Hematopoietic multipotent progenitor cell (in vitro differentiated cells): ENCODE results near the gene PLPP1. TPM values are rescaled to one million over a fixed set of nuclear protein-coding genes. Genes with fewer than 3 reads are reported as not detected.
A peak's percentile ranks its signal among the peaks of the same experiment; 100 is the strongest.

Experiments used
- DNase-seq, 3 donors: peaks; one replicate each; pipeline ENCODE4 v3.0.0-alpha.2; 2011 to 2015; ENCODE audit warnings: low read depth in 2 of 3, low spot score in 2 of 3
- total RNA-seq: library from RNA; depleted of rRNA; stranded (reverse); fragments of >200 nt; gene quantifications from one replicate; pipeline ENCODE4 v1.2.3, GENCODE V29; 2012

The PLPP1 gene
- total RNA-seq, 1 donor: 2.4 TPM

DNA sequence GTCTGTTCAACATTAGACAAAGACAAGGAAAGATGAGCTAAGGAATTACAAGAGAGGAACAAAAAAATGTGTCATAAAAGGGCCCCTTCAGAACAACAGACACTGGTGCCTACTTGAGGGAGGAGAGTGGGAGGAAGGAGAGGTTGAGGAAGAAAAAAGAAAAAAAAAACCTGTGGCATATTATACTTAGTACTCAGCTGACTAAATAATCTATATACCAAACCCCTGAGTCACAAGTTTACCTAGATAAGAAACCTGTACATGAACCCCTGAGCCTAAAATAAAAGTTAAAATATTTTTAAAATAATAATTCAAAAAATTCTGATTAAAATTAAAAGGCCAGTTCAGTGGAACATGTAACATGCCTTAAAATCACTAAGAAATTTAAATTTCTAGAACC is 119.7 kb downstream of the PLPP1 start:
- DNase-seq: no peak

DNA sequence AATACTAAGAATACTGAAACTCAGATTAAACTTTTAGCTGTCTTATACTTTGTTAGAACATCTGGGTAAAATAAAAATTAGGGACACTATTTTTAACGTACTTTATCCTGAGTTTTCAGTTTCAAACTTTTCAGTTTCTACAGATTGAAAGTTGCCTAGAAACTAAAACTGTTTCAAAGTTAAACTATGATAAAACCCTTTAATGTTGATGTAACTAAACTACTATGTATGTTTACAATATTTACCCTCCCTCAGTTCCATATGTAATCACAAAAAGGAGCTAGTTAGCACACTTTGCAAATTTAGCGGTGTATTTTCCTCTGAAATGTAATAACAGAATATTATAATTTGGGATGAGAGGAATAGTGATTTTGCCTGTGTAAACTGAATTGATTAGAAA is 121.1 kb downstream of the PLPP1 start:
- DNase-seq: no peak

DNA sequence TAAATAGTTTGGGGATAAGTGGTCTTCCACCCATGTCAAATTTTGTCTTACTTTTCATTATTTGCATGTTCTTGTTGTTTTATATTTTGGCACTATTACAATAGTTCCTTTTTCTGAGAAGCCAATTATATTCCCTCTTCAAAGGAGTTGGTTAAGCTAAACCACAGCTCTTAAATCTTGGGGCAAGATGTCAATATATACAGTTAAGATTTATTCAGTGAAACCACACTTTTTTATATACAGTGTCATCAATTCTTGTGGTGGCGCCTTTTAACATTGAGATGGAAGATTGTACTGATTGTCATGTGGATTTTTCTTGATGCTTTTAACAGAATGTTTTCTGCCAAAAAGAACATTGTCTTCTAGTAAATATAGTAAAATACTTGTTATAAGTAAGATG is 122.9 kb downstream of the PLPP1 start:
- DNase-seq: peak in 1 of 3 donors; percentile 43

DNA sequence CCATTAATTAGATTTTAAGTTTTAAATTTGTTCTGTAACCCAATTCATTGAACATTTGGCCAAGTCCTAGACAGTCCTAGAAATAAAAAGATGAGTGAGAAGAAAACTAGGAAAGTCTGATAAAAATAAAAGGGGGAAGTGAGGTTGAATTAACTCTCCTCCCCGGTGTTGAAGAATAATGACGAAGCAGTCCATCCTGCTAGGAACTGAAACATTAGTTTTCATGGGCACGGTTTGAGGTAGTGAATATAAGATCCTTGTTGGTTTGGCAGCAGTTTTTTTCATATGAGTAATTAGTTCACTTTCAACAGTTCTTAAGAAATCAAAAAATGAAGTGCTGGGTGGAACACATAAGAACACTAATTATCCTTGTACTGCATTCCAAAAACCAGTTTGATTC is 123.9 kb downstream of the PLPP1 start:
- DNase-seq: peak in 1 of 3 donors; percentile 22

DNA sequence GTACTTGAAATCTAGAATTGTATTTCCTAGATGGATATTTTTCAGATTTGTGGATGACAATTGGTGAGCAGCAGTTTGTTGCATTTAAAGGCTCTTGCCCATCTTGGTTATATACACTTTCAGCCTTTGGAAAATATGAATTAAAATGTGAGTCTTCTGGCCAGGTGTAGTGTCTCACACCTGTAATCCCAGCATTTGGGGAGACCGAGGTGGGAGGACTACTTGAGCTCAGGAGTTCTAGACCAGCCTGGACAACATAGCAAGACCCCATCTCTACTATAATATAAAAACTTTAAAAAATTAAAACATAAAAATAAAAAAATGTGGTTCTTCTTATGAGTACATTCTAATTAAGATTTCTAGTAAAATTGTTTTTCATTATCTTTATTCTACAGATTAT is 125.0 kb downstream of the PLPP1 start:
- DNase-seq: no peak

DNA sequence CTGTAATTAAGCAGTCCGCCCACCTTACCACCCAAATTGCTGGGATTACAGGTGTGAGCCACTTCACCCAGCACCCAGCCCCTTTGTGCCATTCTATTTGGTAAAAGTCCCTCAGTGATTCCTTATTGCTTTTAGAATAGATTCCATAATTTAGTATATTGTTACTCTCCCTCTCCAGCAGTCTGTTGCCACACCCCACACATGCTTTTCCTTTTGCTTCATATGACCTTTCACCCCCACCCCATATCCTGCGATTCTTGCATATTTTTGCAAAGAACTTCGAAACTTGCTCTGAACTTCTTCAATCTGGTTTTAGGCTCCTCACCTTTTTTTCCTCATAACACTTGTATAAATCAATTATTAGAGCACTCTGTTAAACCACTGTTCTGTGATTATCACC is 126.8 kb downstream of the PLPP1 start:
- DNase-seq: no peak

DNA sequence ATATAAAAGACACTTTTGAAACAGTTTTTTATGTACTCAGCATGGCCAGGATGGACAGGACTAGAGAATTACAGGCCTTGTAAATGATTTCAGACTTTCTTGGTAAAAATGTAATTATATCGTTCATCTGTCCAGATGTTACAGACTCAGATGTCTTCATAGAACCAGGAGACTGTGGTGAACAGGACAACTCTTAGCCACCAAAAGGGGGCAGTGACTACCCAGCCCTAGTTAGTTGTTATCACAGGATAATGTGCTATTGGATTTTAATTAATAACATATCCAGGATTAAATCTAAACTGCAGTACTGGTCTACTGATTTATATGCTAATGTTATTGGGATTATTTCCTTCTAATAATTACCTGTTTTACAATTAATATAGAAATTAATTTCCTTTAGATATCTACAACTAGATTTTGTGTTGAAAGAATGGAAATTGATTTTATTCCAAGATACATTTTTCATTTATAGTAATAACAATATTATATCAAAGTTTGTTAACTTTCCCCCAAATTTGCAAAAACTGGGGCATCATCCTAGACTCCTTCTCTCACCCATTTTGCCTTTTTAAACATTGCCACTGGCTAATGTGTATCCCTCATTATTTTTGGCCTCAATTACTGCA is 127.6 kb downstream of the PLPP1 start:
- DNase-seq: peak in 2 of 3 donors; percentile 31 to 57

DNA sequence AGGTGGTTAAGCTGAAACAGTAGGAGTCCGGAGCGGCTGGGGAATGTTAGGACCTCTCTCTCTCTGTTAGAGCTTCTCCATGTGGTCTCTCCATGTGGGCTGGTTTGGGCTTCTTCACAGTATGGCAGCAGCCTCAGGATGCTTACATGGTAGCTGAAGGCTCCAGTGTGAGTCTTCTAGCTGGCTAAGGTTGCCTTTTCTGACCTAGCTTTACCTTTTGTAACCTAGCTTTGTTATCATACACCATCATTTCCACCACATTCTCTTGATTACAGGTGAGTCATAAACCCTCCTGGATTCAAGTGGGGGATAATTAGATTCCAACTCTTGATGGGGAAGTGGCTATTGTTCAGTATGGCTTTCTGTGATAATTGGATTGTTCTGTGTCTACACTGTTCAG is 128.5 kb downstream of the PLPP1 start:
- no peak for DNase-seq

DNA sequence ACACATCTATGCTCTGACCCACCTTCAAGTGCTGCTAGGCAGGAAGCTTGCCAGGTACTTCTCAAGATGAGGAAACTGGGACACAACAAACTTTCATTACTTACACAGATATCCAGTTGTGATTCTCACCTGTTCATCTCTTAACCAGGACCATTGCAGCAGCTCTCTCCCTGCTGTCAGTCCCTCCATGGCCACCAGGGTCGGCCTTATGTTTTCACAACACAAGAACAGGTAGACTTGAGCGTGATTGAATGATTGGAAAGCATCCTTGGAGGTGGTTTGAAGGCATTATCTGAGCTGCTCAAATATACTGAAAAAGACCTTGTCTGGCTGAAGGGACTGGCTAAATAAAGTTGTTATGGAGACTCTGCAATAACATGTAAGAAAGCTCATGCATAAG is 132.6 kb downstream of the PLPP1 start:
- no peak for DNase-seq

DNA sequence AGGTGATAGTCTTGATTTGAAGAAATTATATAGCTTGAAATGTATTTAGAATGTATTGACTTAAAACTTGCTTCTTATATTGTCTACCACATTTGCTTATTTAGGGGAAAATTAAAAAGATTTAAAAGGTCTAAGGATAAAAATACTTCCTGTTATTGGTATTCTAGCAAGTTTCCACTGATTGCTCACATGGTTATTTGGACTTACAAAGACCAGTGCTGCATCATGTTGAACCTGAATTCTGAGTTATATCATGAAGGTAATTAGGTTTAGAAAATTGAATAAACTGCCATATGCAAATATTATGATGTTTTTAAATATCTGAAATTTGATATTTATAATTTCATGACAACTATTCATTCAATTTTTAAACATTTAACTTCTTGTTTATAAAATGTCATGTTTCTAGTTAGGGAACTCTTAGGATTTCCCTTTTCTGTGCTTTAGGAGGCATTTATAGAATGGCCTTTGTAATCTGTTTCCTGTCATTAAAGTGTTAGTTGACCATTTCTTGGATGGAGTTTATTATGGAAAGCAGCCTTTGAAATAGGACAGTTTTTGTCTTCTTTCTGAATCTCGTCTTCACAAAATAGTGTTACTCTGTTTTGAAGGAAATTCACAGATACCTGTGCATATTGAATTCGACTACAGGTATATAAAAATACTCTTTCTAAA is 141.1 kb downstream of the PLPP1 start:
- DNase-seq: no peak

DNA sequence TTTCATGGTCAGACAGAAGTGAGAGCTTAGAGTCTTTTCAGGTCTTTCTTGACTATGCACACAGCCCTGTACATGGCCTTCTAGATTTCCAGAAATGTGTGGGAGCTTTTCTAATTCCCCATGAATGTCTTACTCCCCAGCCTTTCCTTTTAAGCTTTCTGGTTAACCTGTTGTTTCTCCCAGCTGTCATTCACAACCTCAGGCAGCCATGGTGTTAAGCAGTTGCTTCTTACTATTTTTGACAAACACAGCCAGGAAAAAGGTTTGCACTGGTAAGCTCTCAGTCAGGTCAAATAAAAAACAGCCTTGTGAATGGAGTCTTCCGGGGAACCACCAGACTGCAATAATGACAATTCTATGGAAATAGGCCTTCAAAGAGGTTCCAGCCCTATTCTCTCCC is 142.1 kb downstream of the PLPP1 start:
- DNase-seq: no peak

DNA sequence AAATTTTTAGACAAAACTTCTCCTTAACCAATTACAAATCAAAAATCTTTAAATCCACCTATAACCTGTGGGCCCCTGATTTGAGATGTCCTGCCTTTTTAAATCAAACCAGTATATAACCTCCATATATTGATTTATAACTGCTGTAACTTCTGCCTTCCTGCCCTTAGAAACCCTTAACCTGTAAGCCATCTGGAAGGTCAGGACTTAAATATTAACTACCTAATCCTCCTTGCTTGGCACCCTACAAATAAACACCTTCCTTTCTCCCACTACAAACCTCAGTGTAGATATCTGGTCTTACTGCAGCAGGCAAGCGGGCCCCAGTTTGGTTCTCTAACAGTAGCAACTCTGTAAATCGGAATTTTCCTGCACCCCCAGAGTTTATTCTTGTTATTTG is 143.1 kb downstream of the PLPP1 start:
- DNase-seq: no peak

DNA sequence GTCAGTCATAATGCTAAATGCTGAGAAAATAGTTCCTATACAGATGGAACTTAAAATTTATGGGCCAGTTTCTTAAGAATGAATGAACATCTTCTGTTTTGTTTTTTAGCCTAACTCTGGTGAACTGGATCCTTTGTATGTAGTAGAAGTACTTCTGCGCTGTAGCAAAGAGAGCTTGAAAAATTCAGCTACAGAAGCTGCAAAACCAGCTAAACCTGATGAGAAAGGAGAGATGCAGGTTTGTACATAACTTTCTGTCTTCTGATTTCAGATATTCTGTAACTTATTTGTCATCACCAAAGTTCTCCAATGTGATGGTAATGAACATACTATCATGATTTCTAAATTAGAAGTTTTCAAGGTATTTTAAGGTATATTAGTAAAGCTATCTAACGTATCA is 146.9 kb downstream of the PLPP1 start:
- DNase-seq: no peak

DNA sequence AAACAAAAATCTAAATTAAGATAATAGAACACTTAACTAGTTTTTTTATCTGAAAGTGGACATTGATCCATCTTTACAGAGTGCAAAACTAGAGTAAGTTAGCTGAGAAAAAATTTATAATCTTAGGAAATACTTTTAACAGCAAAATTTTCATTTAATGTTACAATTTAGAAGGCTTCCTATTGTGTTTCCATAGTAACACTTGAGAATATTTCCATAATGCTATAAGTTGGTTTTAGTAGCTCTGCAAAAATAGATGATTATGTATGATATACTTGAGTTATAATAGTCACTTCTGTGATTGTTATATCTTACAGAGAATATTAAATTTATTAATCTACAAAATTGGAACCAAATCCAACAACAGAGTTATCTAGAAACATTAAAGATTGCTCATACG is 148.4 kb downstream of the PLPP1 start:
- no peak for DNase-seq

DNA sequence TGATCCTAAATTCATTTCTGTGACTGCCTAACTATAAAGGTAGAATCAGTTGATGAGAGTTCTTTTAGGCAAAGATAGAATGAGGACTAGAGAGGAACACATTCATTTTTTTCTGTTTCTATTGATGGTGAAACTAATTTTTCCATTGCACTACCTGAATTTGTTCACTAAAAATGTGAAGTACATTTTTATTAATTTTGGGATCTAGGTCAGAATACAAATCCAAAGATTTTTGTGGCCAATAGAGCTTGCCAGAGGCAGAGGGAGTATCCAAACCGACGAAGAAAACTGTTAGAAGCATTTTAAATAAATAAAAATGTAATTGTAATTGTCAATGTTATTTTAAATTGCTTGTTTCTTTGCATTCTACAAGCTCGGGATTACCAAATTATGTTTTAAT is 148.9 kb downstream of the PLPP1 start:
- DNase-seq: no peak

DNA sequence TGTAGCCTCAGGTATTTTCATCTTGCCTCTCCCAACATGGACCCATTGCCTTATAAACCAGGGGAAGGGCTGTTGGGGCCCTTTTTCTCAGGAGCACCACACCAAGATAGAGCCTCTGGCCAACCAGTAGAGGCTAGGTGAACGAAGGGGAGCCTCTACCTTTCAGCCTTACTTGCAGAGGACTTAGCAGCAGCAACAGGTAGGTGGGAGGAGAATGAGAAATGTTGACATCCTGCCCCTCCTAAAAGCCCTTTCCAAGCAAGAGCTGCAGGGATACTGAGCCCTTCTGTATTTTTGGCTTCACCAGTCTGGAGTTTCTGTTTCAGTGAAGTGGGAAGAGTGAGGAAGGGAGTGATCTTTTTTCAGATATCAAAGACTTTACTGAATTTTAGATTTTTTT is 149.5 kb downstream of the PLPP1 start:
- DNase-seq: no peak

DNA sequence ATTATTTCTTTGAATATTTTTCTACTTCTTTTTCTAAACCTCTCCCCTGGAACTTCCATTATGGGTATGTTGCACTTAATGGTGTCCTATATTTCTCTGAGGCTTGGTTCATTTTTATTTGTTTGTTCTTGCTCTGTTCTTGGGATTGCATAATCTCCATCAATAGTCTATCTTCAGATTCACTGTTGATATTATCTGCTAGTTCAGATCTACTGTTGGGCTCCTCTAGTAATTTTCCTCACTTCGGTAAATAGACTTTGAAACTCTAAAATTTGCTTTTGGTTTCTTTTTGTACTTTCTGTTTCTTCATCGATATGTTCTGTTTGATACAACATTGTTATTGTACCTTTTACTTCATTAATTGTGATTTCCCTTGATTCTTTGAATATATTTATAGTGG is 150.7 kb downstream of the PLPP1 start:
- DNase-seq: no peak

DNA sequence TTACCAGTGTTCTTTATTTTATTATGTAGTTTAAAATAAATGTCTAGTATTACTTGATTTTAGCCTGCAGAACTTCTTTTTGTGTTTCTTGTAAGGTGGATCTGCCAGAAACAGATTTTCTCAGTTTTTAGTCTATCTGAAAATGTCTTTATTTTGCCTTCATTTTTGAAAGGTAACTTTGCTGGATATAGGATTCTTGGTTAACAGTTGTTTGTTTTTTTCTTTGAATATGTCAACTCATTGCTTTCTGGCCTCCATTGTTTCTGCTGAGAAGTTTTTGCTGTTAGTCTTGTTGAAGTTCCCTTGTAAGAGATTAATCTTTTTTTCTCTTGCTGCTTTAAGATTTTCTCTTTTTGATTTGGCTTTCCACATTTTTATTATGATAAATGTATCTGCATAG is 151.5 kb downstream of the PLPP1 start:
- peak in 1 of 3 donors; percentile 19 for DNase-seq

DNA sequence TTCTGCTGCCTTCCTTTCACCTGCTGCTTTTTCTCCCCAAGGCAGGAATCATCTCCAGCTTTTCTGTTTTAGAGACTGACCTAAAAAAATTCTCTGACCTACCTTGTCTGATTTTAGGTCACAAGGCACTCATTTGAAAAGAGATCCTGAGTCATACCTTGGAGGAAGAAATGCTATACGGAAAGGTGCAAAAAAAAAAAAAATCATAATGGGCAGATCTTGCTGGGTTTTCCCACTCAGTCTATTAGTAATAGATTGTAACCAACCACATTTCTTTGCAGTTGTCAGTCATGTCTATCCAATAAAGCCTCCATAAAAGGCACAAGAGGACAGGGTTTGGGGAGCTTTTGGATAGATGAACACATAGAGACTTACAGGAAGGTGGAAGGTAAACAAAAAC is 157.0 kb downstream of the PLPP1 start:
- no peak for DNase-seq
